ENCODE results near the gene CNGA1.

- TF ChIP-seq CTCF (IDR thresholded peaks at IDR 0.05) (no peak), POLR2AphosphoS5 (IDR thresholded peaks at IDR 0.05) (no peak), POLR2A (IDR thresholded peaks at IDR 0.05) (no peak)
Observed at GRCh38 chr4:48015678-48016077, 803 bp downstream of the CNGA1 start.
